ENCODE data around the gene PXMP2.

PXMP2 gene

GRCh38 chr12:132695431-132695830 is 8.0 kb downstream of the PXMP2 start:
- TF ChIP-seq POLR2A (IDR thresholded peaks at IDR 0.05; ENCODE audit: low read length), result no peak
- TF ChIP-seq GATA1 (IDR thresholded peaks at IDR 0.05; ENCODE audit: low read depth, low read length), result no peak
- DNase-seq, result no peak

GRCh38 chr12:132698341-132698740 is 11.0 kb downstream of the PXMP2 start:
- no peak for TF ChIP-seq POLR2A (IDR thresholded peaks at IDR 0.05; ENCODE audit: low read length)
- TF ChIP-seq GATA1 (IDR thresholded peaks at IDR 0.05; ENCODE audit: low read depth, low read length), result no peak

GRCh38 chr12:132700212-132700822 is 12.9 kb downstream of the PXMP2 start:
- DNase-seq, result no peak
- TF ChIP-seq POLR2A (IDR thresholded peaks at IDR 0.05; ENCODE audit: low read length) (no peak), GATA1 (IDR thresholded peaks at IDR 0.05; ENCODE audit: low read depth, low read length) (no peak)

More at GRCh38 chr12:132698341-132698740, 11.0 kb downstream of the PXMP2 start:
- DNase-seq, result no peak

- DNase-seq, result no peak
- TF ChIP-seq GATA1 (IDR thresholded peaks at IDR 0.05; ENCODE audit: low read depth, low read length), result no peak
- no peak for TF ChIP-seq POLR2A (IDR thresholded peaks at IDR 0.05; ENCODE audit: low read length)
Measured at GRCh38 chr12:132702640-132703039, 15.3 kb downstream of the PXMP2 start.

- no peak for DNase-seq
- TF ChIP-seq POLR2A (IDR thresholded peaks at IDR 0.05; ENCODE audit: low read length) (no peak), GATA1 (IDR thresholded peaks at IDR 0.05; ENCODE audit: low read depth, low read length) (no peak)
Measured at GRCh38 chr12:132703641-132704040, 16.3 kb downstream of the PXMP2 start.

- no peak for DNase-seq
- TF ChIP-seq POLR2A (IDR thresholded peaks at IDR 0.05; ENCODE audit: low read length) (no peak), GATA1 (IDR thresholded peaks at IDR 0.05; ENCODE audit: low read depth, low read length) (no peak)
Measured at GRCh38 chr12:132707241-132707640, 19.9 kb downstream of the PXMP2 start.

GRCh38 chr12:132708150-132708549 is 20.8 kb downstream of the PXMP2 start:
- no peak for DNase-seq
- no peak for TF ChIP-seq POLR2A (IDR thresholded peaks at IDR 0.05; ENCODE audit: low read length)
- TF ChIP-seq GATA1 (IDR thresholded peaks at IDR 0.05; ENCODE audit: low read depth, low read length), result no peak

- no peak for TF ChIP-seq GATA1 (IDR thresholded peaks at IDR 0.05; ENCODE audit: low read depth, low read length)
- no peak for TF ChIP-seq POLR2A (IDR thresholded peaks at IDR 0.05; ENCODE audit: low read length)
- DNase-seq, result no peak
Measured at GRCh38 chr12:132710043-132710404, 22.6 kb downstream of the PXMP2 start.

- TF ChIP-seq POLR2A (IDR thresholded peaks at IDR 0.05; ENCODE audit: low read length) (peak; percentile 75), GATA1 (IDR thresholded peaks at IDR 0.05; ENCODE audit: low read depth, low read length) (no peak)
- peak; percentile 89 to 93 for DNase-seq
Measured at GRCh38 chr12:132710405-132711079, 23.2 kb downstream of the PXMP2 start, which contains the start of gene PGAM5. Gene PGAM5, plus strand, starts transcription at chr12:132710842. Its CDS starts 35 bp downstream, at chr12:132710877.

GRCh38 chr12:132711080-132711843 is 23.9 kb downstream of the PXMP2 start:
- peak; percentile 69 to 71 for DNase-seq
- no peak for TF ChIP-seq GATA1 (IDR thresholded peaks at IDR 0.05; ENCODE audit: low read depth, low read length)
- no peak for TF ChIP-seq POLR2A (IDR thresholded peaks at IDR 0.05; ENCODE audit: low read length)

GRCh38 chr12:132713123-132713522 is 25.7 kb downstream of the PXMP2 start:
- no peak for DNase-seq
- TF ChIP-seq GATA1 (IDR thresholded peaks at IDR 0.05; ENCODE audit: low read depth, low read length) (no peak), POLR2A (IDR thresholded peaks at IDR 0.05; ENCODE audit: low read length) (no peak)

GRCh38 chr12:132715874-132716273 is 28.5 kb downstream of the PXMP2 start:
- no peak for TF ChIP-seq POLR2A (IDR thresholded peaks at IDR 0.05; ENCODE audit: low read length)
- TF ChIP-seq GATA1 (IDR thresholded peaks at IDR 0.05; ENCODE audit: low read depth, low read length), result no peak
- no peak for DNase-seq

GRCh38 chr12:132716356-132716755 is 29.0 kb downstream of the PXMP2 start:
- no peak for TF ChIP-seq GATA1 (IDR thresholded peaks at IDR 0.05; ENCODE audit: low read depth, low read length)
- no peak for TF ChIP-seq POLR2A (IDR thresholded peaks at IDR 0.05; ENCODE audit: low read length)
- no peak for DNase-seq

- no peak for TF ChIP-seq GATA1 (IDR thresholded peaks at IDR 0.05; ENCODE audit: low read depth, low read length)
- no peak for TF ChIP-seq POLR2A (IDR thresholded peaks at IDR 0.05; ENCODE audit: low read length)
- DNase-seq, result no peak
Measured at GRCh38 chr12:132717011-132717410, 29.6 kb downstream of the PXMP2 start.

Data from erythroblast (primary cell).